ENCODE data around the gene IBTK.
"Not testable (repeated sequence)": the region's sequence is repeated elsewhere in the genome, so short reads cannot be mapped to it uniquely, and the experiment has no call there.

The IBTK gene

GRCh38 chr6:82178077-82178758, 69.3 kb downstream of the IBTK start:
- peak; percentile 89 for FAIRE-seq

- no peak for FAIRE-seq
These were observed 70.9 kb downstream of the IBTK start for GRCh38 chr6:82176616-82177015.

- FAIRE-seq, result no peak
These were observed 75.0 kb downstream of the IBTK start for GRCh38 chr6:82172594-82172993.

GRCh38 chr6:82169138-82169876, 78.2 kb downstream of the IBTK start:
- FAIRE-seq, result no peak

- no peak for FAIRE-seq
These were observed 81.1 kb downstream of the IBTK start for GRCh38 chr6:82166493-82166892.

- peak; percentile 30 for FAIRE-seq
These were observed 87.1 kb downstream of the IBTK start for GRCh38 chr6:82160255-82160990.

- not testable (repeated sequence) for FAIRE-seq
These were observed 94.8 kb downstream of the IBTK start for GRCh38 chr6:82152786-82153185.

GRCh38 chr6:82151147-82151546, 96.4 kb downstream of the IBTK start:
- FAIRE-seq, result not testable (repeated sequence)

GRCh38 chr6:82145926-82146452, 101.6 kb downstream of the IBTK start:
- no peak for FAIRE-seq

- FAIRE-seq, result no peak
These were observed 102.6 kb downstream of the IBTK start for GRCh38 chr6:82144852-82145340.

GRCh38 chr6:82144007-82144851, 103.3 kb downstream of the IBTK start:
- FAIRE-seq, result no peak

GRCh38 chr6:82143041-82143481, 104.5 kb downstream of the IBTK start:
- FAIRE-seq, result no peak

- FAIRE-seq, result no peak
These were observed 105.0 kb downstream of the IBTK start for GRCh38 chr6:82142524-82142923.

GRCh38 chr6:82138075-82138791, 109.3 kb downstream of the IBTK start:
- FAIRE-seq, result no peak

- no peak for FAIRE-seq
These were observed 116.1 kb downstream of the IBTK start for GRCh38 chr6:82131441-82131840.

- no peak for FAIRE-seq
These were observed 117.7 kb downstream of the IBTK start for GRCh38 chr6:82129797-82130196.

GRCh38 chr6:82128973-82129372, 118.6 kb downstream of the IBTK start:
- FAIRE-seq, result not testable (repeated sequence)

- FAIRE-seq, result no peak
These were observed 123.9 kb downstream of the IBTK start for GRCh38 chr6:82123632-82124031.

All from G401.6 (cell line).